Endothelial cell of umbilical vein (primary cell): ENCODE results near the gene CD47. TPM values are rescaled to one million over a fixed set of nuclear protein-coding genes. Genes with fewer than 3 reads are reported as not detected.
A peak's percentile ranks its signal among the peaks of the same experiment; 100 is the strongest.

Source experiments
- BruUV-seq: library from RNA; stranded (reverse); fragments of 400-500 nt; replicated peaks from 2 replicates; lab custom pipeline; 2021; lab: Mats Ljungman, UMichigan
- CTCF ChIA-PET: fragments of 300-600, 350-600 bp; sonication (Branson Sonifier 250); formaldehyde crosslinking; loops from one replicate; lab custom pipeline; 2021; ENCODE audit warnings: antibody characterized with exemption, inconsistent platforms; lab: Charles Lee
- POLR2A ChIA-PET: fragments of 300-600, 350-600 bp; sonication (Branson Sonifier 250); formaldehyde crosslinking; loops from one replicate; lab custom pipeline; 2021; ENCODE audit warnings: antibody characterized with exemption, inconsistent platforms; lab: Charles Lee
- DNase-seq: peaks from one replicate; pipeline ENCODE4 v3.0.0-alpha.2; 2011; ENCODE audit warnings: low read depth, low spot score
- FAIRE-seq: peaks from 2 replicates; lab custom pipeline; 2011; peaks lifted over from hg19 to GRCh38; lab: Jason Lieb, UNC
- H2AFZ ChIP-seq: 2 replicates; pipeline ENCODE4 v1.6.0; 2012; ENCODE audit warnings: low read depth, low read length, control low read depth, inconsistent platforms
- H3K27ac ChIP-seq: 2 replicates; pipeline ENCODE4 v1.5.1; 2011; ENCODE audit warnings: low read depth, mild to moderate bottlenecking, control low read depth, low read length, moderate library complexity; ENCODE audit not compliant: insufficient read depth
- H3K27me3 ChIP-seq, 2 experiments: 2 replicates each; pipeline versions ENCODE4 v1.6.0 to v1.6.1; 2011; ENCODE audit warnings: low read length in 2 of 2, mixed read lengths in 1 of 2; ENCODE audit not compliant: control insufficient read depth in 2 of 2, insufficient read depth in 2 of 2
- H3K36me3 ChIP-seq, 2 experiments: 2 replicates in 1 of 2; 3 replicates in 1 of 2; pipeline ENCODE4 v1.5.1; 2011; ENCODE audit warnings: low read length in 2 of 2, mild to moderate bottlenecking in 1 of 2, moderate library complexity in 1 of 2; ENCODE audit not compliant: control insufficient read depth in 2 of 2, insufficient read depth in 2 of 2; ENCODE audit errors: extremely low read depth in 1 of 2
- H3K4me1 ChIP-seq: 3 replicates; pipeline ENCODE4 v1.5.1; 2011; ENCODE audit warnings: mild to moderate bottlenecking, low read length; ENCODE audit not compliant: control insufficient read depth, insufficient read depth; ENCODE audit errors: extremely low read depth
- H3K4me2 ChIP-seq: 2 replicates; pipeline ENCODE4 v1.6.1; 2011; ENCODE audit warnings: low read length, control low read depth, mixed read lengths; ENCODE audit not compliant: insufficient read depth
- H3K4me3 ChIP-seq, 3 experiments: fragments of 200-600 bp in 1 of 3; sonication (generic), shearing (Covaris generic) in 1 of 3; replicated peaks in 1 of 3; 2 replicates each; pipeline ENCODE4 v1.5.1; 2011 to 2016; ENCODE audit warnings: control low read depth in 3 of 3, low read length in 3 of 3, mild to moderate bottlenecking in 2 of 3, inconsistent platforms in 1 of 3, low read depth in 1 of 3, moderate library complexity in 1 of 3; ENCODE audit not compliant: insufficient read depth in 1 of 3
- H3K79me2 ChIP-seq: 2 replicates; pipeline ENCODE4 v1.6.0; 2012; ENCODE audit warnings: low read length, inconsistent platforms; ENCODE audit not compliant: control insufficient read depth, insufficient read depth
- H3K9ac ChIP-seq: replicated peaks from 2 replicates; pipeline ENCODE3; 2011; ENCODE audit warnings: low read length, control low read depth; ENCODE audit not compliant: insufficient read depth; ENCODE audit errors: extremely low read depth
- H3K9me1 ChIP-seq: replicated peaks from 3 replicates; pipeline ENCODE4 v1.6.0; 2011; ENCODE audit warnings: mild to moderate bottlenecking, low read length; ENCODE audit not compliant: control insufficient read depth, insufficient read depth; ENCODE audit errors: extremely low read depth
- H3K9me3 ChIP-seq: replicated peaks from 2 replicates; pipeline ENCODE4 v1.5.1; 2012; ENCODE audit warnings: low read length, inconsistent platforms; ENCODE audit not compliant: control insufficient read depth, insufficient read depth
- H4K20me1 ChIP-seq: replicated peaks from 2 replicates; pipeline ENCODE3; 2011; ENCODE audit warnings: mild to moderate bottlenecking, low read length; ENCODE audit not compliant: control insufficient read depth, insufficient read depth; ENCODE audit errors: extremely low read depth
- CTCF ChIP-seq, 2 donors: IDR thresholded peaks; 1 replicate in 1 of 2; 2 replicates in 1 of 2; pipeline ENCODE4 v1.5.1; 2011; ENCODE audit warnings: low read length in 2 of 2, mild to moderate bottlenecking in 2 of 2, moderate library complexity in 2 of 2, control low read depth in 1 of 2, inconsistent platforms in 1 of 2, low read depth in 1 of 2; ENCODE audit not compliant: insufficient read depth in 1 of 2; ENCODE audit errors: extremely low read depth in 1 of 2
- EZH2 ChIP-seq: IDR thresholded peaks from 2 replicates; pipeline ENCODE4 v1.6.1; 2012; ENCODE audit warnings: borderline replicate concordance, low read depth, mild to moderate bottlenecking, moderate library complexity, low read length, inconsistent platforms; ENCODE audit not compliant: severe bottlenecking
- FOS ChIP-seq: IDR thresholded peaks from 2 replicates; pipeline ENCODE4 v1.6.1; 2011; ENCODE audit warnings: mild to moderate bottlenecking, low read length, moderate library complexity, borderline replicate concordance; ENCODE audit not compliant: insufficient read depth
- GATA2 ChIP-seq: IDR thresholded peaks from 2 replicates; pipeline ENCODE4 v1.7.0; 2011; ENCODE audit warnings: low read depth, mild to moderate bottlenecking, moderate library complexity, mixed read lengths, low read length; ENCODE audit not compliant: insufficient read length, insufficient read depth
- JUN ChIP-seq: IDR thresholded peaks from 2 replicates; pipeline ENCODE4 v1.6.1; 2011; ENCODE audit warnings: borderline replicate concordance, low read depth; ENCODE audit not compliant: insufficient read length, insufficient read depth
- MAX ChIP-seq: IDR thresholded peaks from 2 replicates; pipeline ENCODE4 v1.6.1; 2011; ENCODE audit not compliant: insufficient read depth, insufficient read length
- MYC ChIP-seq: IDR thresholded peaks from one replicate; pipeline ENCODE4 v1.6.1; 2011; ENCODE audit warnings: mild to moderate bottlenecking, low read depth, low read length
- POLR2A ChIP-seq: IDR thresholded peaks from 2 replicates; pipeline ENCODE4 v1.6.1; 2012; ENCODE audit warnings: low read depth, mild to moderate bottlenecking, control low read depth, low read length
- POLR2AphosphoS5 ChIP-seq: IDR thresholded peaks from 2 replicates; pipeline ENCODE4 v1.6.1; 2012; ENCODE audit warnings: low read depth, mild to moderate bottlenecking, control low read depth, low read length, moderate library complexity; ENCODE audit not compliant: insufficient read depth
- dilution Hi-C: fragments of 300-500 bp; cut with MboI; formaldehyde crosslinking; loops from one replicate; pipeline ENCODE4 v1.15.0; 2019; ENCODE audit warnings: low sequenced_read_pairs; ENCODE audit not compliant: extremely low pct_ligation_motif_present
- intact Hi-C: fragments of 100-400 bp; cut with micrococcal nuclease; formaldehyde crosslinking; loops from one replicate; pipeline ENCODE4 v1.10.0; 2022
- polyA plus RNA-seq, 4 experiments: library from polyadenylated mRNA; depleted of rRNA in 3 of 4; stranded (reverse) in 3 of 4; unstranded in 1 of 4; fragments of >200 nt; gene quantifications; 2 replicates each; pipeline versions ENCODE4 v1.2.1 to v1.2.3, GENCODE V29; 2011 to 2012; ENCODE audit warnings: missing spikeins in 1 of 4
- total RNA-seq: library from RNA; stranded (reverse); gene quantifications from 2 replicates; pipeline ENCODE4 v1.2.3, GENCODE V29; 2021

Gene CD47
- total and polyA plus RNA-seq, 2 donors (not counting 3 experiments of a cell fraction or from before 2014, with no cell fraction given), result 29.3 to 32.2 TPM

- ChIA-PET CTCF (no interaction called here), POLR2A (no interaction called here)
- H3K79me2 ChIP-seq, result no peaks in the 10 kb centered on the region
- H3K4me2 ChIP-seq, result peak overlapping the region; percentile 21
- H3K4me3 ChIP-seq, result no peak overlapping the region
- dilution Hi-C loops (no loop called here), intact Hi-C loops (no loop called here)
- H3K4me1 ChIP-seq, result peaks cover 37% of the 10 kb centered on the region
- no TSS peak for BruUV-seq
- TF ChIP-seq EZH2, result no peak
- TF ChIP-seq CTCF (IDR thresholded peaks at IDR 0.05; ENCODE audit: extremely low read depth in 1 of 2, insufficient read depth in 1 of 2, low read depth in 1 of 2, low read length in 2 of 2), result no peak
- no peak for TF ChIP-seq MYC
- no peak for TF ChIP-seq JUN
- no peak for TF ChIP-seq POLR2A
- no peak for TF ChIP-seq MAX
- no peak for TF ChIP-seq GATA2
- TF ChIP-seq FOS, result no peak
- no peak for TF ChIP-seq POLR2AphosphoS5
- H3K27me3 ChIP-seq, result no peaks in the 10 kb centered on the region
- H2AFZ ChIP-seq, result peak overlapping the region; percentile 83
- no peaks in the 10 kb centered on the region for H3K9me3 ChIP-seq
- no peaks in the 10 kb centered on the region for H4K20me1 ChIP-seq
- no peak overlapping the region for H3K9ac ChIP-seq
- DNase-seq (no peak), FAIRE-seq (no peak)
- H3K9me1 ChIP-seq, result no peaks in the 10 kb centered on the region
- H3K36me3 ChIP-seq, result no peaks in the 10 kb centered on the region
- no peak overlapping the region for H3K27ac ChIP-seq
Measured at GRCh38 chr3:108127301-108127988, 36.6 kb upstream of the CD47 start.
